ENCODE data around the gene BRAT1.
A peak's percentile ranks its signal among the peaks of the same experiment; 100 is the strongest.
"Not testable (repeated sequence)": the region's sequence is repeated elsewhere in the genome, so short reads cannot be mapped to it uniquely, and the experiment has no call there.

BRAT1 gene

DNA sequence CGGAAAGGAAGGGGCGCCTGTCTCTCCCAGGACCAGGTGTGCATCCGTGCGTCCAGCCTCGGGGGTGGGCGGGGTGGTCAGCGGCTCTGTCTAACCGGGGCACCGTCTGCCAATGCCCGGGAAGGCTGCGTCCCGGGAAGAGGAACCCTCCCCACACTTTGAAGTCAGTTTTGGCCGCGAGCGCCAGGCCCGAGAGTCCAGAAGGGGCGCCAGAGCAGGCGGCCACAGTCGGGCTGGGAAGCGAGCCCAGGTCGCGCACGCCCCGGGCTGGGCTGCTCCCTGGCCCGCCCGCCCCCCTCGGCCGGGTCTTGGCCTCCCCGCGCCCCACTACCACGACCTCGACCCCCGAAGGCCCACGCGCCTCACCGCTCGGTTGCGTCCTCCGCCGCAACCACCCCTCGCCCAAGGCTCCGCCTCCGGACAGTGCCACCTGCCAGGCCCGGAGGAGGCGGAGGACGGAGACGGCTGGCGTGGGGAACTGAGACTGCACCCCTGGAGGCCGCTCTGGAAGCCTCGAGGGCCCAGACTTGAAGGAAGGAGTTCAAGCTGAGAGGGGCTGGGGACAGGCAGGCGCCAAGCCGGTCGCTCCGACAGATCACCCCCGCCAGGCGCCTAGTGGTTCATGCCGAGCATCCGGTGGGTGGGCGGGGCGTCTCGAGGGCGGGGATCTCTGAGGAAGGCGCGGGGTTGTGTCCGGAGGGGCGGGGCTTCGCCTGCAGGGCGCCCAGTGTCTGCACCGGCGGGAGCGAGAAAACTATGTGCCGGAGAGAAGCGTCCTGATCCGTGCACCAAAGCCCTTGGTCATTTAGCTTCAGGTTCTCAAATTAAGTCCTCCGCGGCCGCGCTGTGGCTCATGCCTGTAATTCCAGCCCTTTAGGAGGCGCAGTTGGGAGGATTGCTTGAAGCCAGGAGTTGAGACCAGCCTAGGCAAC lies at the start of gene BRAT1:
Gene BRAT1 (minus strand): TSS at position 404 of the 932 bp plus-strand sequence. CDS start 1,093 bp downstream, outside the sequence.
- peak; percentile 88 for DNase-seq (ENCODE audit: low read depth)

- no peak for DNase-seq (ENCODE audit: low read depth)
Measured at GRCh38 chr7:2604608-2605174, 49.4 kb upstream of the BRAT1 start.

GRCh38 chr7:2603044-2603965 lies 48.0 kb upstream of the BRAT1 start:
- DNase-seq (ENCODE audit: low read depth), result no peak

GRCh38 chr7:2602406-2603043 lies 47.2 kb upstream of the BRAT1 start:
- DNase-seq (ENCODE audit: low read depth), result no peak

- DNase-seq (ENCODE audit: low read depth), result no peak
Measured at GRCh38 chr7:2601907-2602306, 46.6 kb upstream of the BRAT1 start.

DNA sequence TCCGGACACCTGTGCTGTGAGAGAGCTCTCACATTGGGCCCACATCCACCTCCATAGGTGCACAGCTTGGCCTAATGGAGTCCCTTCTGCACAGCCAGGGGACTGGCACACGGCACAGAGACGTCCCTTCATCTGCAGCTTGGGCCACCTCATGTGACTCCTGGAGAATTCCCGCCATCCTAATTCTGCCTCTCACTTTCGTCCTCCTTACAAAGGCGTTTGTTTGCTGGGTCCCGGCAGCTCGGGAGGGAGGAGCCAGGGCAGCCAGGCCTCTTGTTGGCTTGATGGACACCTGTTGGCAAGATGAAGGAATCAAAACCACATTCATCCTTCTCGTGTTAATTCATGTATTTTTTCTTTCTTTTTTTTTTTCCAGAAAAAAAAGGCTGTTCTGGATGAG lies 45.7 kb upstream of the BRAT1 start:
- DNase-seq (ENCODE audit: low read depth), result no peak

GRCh38 chr7:2598154-2598823 lies 43.0 kb upstream of the BRAT1 start:
- no peak for DNase-seq (ENCODE audit: low read depth)

DNA sequence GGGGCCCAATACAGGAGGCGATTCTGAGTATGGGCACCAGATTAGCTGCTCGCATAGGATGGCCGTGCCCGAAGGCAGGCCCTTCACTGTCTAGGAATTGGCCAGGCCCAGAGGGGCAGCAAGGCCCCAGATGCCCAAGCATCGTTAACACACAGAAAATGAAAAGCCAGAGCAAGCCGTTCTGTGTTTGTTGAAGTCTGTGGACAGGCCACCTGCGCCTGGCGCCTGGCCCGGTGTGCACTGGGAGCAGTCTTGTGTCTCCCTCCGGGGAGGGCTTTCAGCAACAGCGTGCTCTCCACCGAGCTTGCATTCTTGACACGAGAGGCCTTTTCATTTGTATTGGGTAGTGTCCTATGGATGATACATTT lies 41.9 kb upstream of the BRAT1 start:
- DNase-seq (ENCODE audit: low read depth), result no peak

- no peak for DNase-seq (ENCODE audit: low read depth)
Measured at GRCh38 chr7:2596464-2597272, 41.3 kb upstream of the BRAT1 start.

DNA sequence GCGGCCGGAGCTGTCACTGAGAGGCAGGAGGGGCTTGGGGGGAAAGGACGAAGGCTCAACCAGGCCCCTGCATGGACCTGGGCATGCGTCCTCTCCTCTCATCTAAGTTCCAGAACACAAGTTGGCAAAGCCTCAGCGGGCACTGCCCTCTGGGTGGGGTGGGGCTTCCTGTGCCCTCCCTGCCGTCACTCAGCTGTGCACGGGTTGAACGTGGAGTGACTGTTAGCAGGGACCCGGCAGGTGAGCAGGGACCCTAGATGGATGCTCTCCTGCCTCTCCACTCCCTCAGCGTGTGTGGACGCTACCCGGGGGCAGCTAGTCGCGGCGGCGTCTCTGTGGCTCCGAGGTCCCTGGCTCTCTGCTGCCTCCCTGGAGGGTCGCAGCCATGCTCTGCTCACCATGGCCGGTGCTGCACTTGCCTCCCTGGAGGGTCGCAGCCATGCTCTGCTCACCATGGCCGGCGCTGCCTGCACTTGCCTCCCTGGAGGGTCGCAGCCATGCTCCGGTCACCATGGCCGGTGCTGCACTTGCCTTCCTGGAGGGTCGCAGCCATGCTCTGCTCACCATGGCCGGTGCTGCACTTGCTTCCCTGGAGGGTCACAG lies 40.0 kb upstream of the BRAT1 start:
- no peak for DNase-seq (ENCODE audit: low read depth)

DNA sequence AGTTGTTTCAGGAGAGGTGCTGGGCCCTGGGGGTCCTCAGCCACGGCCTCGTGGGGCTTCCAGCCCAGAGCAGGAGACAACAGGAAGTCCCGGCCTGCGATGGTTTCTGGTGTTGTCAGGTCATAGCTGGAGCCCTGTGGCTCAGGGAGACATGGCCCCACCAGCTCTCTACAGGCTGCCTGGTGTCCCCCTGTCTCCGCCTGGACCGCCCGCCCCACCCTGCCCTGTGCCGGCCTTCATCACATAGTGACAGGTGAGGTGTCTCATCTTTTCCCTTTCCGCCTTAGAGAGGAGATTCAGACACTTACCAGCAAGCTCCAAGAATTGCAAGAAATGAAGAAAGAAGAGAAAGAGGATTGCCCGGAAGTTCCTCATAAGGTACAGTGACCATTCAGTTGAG lies 39.3 kb upstream of the BRAT1 start:
- no peak for DNase-seq (ENCODE audit: low read depth)

- DNase-seq (ENCODE audit: low read depth), result no peak
Measured at GRCh38 chr7:2593036-2593727, 37.9 kb upstream of the BRAT1 start.

DNA sequence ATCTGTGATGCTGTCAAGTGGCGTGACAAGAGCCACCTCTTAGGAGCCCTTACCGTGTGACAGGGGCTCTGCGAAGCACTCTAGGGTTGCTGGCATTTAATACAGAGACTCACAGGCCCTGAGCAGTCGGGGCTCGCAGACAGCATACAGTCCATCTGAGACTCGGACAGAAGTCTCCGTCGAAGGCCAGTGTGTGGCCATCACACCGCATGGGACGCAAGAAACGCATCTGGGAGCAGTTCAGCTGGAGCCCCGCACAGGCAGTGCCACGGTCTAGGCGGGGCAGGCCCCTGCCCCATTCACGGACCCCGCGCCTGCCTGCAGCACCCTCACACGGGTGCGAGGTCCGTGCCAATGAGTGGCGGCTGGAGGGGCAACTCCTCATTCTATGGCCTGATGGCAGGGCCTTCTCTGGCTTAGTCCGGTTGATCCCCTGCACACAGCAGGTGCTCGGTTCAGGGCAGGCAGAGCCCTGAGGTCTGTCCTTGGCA lies 37.1 kb upstream of the BRAT1 start:
- DNase-seq (ENCODE audit: low read depth), result no peak

DNA sequence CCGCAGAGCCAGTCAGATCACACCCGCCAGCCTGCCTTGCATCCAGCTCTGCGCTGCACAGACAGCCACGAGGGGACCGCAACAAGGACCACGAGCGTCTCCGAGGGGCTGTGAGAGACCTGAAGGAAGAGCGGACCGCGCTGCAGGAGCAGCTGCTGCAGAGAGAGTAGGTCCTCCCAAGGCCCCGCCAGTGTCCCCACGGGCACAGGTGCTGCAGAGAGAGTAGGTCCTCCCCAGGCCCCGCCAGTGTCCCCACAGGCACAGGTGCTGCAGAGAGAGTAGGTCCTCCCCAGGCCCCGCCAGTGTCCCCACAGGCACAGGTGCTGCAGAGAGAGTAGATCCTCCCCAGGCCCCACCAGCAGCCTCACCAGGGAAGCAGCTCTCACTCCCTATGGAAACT lies 34.6 kb upstream of the BRAT1 start:
- not testable (repeated sequence) for DNase-seq (ENCODE audit: low read depth)

DNA sequence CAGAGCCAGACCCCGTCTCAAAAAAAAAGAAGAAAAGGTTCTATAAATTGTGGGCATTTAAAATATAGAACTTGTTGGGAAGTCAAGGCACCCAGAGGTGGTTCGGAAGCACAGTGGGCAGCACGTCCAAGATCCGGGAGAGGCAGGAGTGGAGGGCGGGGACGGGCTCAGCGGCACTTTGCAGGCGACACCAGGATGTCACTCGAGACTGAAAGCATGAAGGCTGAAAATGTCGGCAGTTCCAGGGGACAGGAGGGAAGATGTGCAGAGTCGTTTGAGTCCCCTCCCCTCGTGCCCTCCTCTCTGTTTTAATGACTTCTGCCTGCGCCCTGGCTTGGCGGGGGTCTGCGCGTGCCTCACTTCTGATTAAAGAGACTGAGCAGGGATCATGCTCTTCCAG lies 34.0 kb upstream of the BRAT1 start:
- DNase-seq (ENCODE audit: low read depth), result no peak

DNA sequence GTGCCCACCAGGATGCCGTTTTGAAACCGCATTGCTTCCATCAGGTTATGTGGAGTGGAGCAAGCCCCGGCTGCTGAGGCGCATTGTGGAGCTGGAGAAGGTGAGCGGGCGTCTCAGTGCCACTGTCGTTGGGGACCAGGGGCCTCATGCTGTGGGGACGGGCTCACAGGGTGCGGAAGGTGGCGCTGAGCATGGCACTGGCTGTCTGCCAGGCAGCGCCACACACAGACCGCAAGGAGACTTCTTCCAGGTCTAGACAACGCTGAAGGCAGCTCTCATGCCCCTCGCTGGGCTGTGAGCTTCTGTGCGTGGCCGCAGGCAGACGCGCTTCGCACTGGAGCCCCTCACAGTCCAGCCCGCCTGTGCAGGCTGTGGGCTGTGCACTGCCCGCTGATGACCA lies 32.5 kb upstream of the BRAT1 start:
- DNase-seq (ENCODE audit: low read depth), result no peak

DNA sequence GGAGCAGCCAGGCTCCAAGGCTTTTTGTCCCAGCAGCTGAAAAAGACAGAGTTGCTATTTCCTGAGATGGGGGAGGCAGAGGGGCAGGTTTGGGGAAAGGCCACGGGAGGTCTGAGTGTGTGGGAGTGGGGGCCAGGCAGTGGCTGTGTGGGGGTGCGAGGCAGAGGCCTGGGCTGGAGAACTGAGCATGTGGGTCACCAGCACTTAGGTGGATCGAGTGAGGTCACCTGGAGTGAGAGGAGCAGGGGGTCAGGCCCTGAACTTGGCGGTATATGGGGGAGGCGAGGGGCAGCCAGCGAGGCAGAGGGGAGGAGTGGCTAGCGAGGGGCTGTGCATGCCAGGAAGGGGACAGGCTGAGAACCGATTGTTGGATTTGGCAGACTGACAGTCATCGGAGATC lies 31.8 kb upstream of the BRAT1 start:
- DNase-seq (ENCODE audit: low read depth), result no peak

- no peak for DNase-seq (ENCODE audit: low read depth)
Measured at GRCh38 chr7:2586326-2587020, 31.1 kb upstream of the BRAT1 start.

DNA sequence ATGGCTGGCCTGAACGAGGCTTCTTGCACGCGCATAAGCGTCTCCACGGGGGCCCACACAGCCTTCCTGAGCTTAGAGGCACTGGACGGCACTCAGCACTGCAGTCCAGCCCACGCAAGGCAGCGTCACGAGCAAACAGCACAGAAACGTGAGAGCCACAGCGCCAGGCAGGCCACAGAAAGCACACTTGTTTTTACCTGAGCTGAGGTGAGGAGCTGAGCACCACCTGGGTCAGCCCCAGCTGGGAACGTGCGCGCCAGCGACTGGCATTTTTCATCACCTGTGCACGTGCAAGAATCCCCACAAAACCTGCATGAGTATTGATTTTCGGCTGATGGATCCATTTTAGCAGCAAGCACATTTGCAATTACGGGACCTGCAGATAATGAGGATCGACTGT lies 30.1 kb upstream of the BRAT1 start:
- DNase-seq (ENCODE audit: low read depth), result no peak

Data from amniotic epithelial cell (primary cell).